GM21526 (cell line): ENCODE data around the gene GPX2.

Experiments used
- ATAC-seq: cut with Tn5 transposase; IDR thresholded peaks from one replicate; pipeline ENCODE4 v1.9.1; 2021; ENCODE audit warnings: moderate library complexity; ENCODE audit not compliant: unreplicated experiment, low FRiP score

Gene GPX2

DNA sequence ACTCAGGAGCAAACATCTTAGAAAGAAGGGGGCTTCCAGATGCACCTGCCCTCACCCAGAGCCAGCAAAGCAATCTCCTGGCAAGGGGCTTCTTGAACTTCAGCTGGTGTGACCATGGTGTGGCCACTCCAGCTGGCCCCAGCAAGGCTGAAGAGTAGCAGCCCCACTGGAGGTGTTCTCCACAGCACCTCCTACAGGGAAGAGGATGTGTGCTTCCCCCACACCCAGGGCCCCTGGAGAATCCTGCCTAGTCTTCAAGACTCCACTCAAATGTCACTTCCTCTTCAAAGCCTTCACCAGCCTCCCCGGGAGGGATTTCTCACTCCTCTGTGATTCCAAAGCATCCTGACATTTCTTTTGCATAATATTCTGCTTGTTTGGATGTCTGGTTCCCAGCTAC, 21.1 kb upstream of the GPX2 start:
- ATAC-seq = no peak

GRCh38 chr14:64960762-64961276, 18.3 kb upstream of the GPX2 start:
- no peak for ATAC-seq

DNA sequence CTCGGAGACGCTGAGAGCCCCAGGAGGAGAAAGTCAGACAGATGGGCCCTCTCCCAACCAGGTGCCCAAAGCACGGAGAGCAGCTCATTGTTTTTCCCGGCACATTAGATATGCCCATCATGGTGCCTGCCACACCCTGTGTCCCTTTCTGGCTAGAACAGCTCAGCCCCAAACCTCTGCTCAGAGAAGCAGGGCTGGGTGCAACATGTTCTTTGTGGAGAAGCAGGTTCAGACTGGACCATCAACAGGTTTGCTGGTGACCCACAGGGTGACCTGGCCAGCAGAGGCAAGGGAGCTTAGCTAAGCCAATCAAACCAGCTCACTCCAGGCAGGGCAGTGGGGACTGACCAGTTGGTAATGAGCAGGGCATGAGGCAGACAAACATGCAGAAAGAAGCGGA, 16.2 kb upstream of the GPX2 start:
- ATAC-seq = no peak

DNA sequence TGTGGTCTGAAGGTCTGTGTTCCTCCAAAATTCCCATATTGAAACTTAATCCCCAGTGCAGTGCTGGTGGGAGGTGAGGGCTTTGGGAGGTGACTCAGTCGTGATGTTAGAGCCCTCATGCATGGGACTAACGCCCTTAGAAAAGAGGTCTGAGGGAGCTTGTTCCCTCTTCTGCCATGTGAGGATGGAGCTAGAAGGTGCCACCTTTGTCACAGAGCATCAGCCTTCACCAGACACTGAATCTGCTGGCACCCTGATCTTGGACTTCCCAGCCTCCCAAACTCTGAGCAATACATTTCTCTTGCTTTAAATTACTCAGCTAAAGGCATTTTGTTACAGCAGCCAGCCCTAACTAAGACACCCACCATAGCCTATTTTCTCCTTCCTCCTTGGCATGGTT, 15.7 kb upstream of the GPX2 start:
- no peak for ATAC-seq

- ATAC-seq = no peak
These were observed 14.3 kb upstream of the GPX2 start for GRCh38 chr14:64956697-64957406.

DNA sequence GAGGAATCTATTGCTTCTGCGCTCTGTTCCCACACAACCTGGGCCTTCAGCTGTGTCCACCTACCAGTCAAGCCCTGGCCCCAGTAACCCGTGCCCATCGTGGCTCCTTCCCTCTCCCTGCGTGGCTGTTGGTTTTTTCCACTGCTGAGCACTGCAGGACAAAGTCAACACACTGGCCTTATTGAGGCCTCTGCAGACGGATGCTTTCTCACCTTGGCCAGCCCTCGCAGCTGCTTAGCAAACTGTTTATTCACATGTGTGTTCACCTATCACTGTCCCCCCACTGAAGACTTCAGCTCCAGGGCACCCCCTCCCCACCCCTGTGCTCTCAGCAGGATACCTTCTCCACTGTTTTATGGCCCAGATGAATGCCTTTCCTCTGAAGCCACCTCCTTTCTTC, 12.8 kb upstream of the GPX2 start:
- no peak for ATAC-seq

DNA sequence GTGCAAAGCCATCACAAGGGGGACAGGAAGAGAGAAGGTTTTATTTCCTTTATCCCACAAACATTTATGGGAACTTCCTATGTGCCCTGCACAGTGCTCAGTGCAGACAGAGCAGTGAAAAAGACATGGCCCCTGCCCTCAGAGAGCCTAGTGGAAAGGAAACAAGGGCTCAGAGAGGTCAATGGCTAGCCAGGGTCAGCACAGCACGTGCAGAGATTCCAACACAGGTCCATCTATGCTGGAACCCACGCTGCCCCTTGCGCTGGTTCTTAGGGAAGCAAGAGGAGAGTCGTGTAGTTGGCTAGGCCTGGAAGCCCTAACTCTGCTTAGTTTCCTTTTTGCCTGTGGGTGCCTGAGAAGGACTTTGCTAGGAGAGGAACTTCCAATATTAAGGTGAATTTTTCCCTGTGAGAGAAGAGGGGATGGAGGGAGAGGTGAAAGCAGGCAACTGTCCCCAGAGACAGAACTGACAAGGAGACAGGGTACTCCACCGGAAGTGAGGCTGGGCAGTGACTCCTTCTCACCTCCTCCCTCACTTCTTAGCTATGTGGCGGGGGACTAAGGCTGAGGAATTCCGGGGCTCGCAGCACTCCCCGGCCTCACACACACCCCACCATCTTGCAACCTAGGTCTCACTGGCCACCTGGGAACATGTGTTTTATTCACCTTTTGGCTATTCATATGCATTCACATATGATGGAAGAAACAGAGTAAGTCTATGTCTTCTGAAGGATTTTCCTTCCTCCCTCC, 12.1 kb upstream of the GPX2 start:
- no peak for ATAC-seq

GRCh38 chr14:64953661-64954060, 11.1 kb upstream of the GPX2 start:
- no peak for ATAC-seq

GRCh38 chr14:64953310-64953654, 10.7 kb upstream of the GPX2 start:
- ATAC-seq = no peak

GRCh38 chr14:64952598-64953309, 10.2 kb upstream of the GPX2 start:
- ATAC-seq = no peak

GRCh38 chr14:64951724-64952123, 9.2 kb upstream of the GPX2 start:
- ATAC-seq = no peak

- no peak for ATAC-seq
These were observed 8.7 kb upstream of the GPX2 start for GRCh38 chr14:64951291-64951690.

- no peak for ATAC-seq
These were observed 8.3 kb upstream of the GPX2 start for GRCh38 chr14:64950889-64951288.

DNA sequence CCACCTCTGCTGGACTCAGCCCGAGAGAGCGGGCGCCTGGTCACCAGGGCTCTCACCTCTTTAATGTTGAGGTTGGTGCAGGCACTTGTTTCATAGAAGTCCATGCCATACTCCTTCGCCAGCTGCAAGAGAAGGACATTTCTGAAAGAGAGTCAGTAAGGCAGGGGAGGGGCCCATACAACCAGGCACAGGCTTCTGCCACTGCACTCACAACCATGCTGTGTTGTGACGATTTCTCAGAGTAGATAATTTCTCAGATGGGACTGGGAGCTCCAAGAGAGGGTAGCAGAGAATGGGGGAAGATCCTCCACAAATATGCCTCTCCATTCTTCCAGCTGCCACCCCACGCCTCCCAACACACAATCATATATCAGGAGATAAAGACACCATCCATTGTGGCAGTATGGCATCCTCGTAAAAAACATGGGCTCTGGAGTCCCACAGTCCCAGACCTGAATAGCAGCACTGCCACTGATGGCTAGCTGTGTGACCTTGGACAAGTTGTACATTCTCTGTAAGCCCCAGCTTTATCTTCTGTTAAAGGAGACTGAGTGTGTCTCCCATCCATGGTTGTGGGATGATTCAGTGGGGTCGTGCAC, 6.2 kb upstream of the GPX2 start:
- ATAC-seq = no peak

GRCh38 chr14:64947710-64948611, 5.4 kb upstream of the GPX2 start:
- no peak for ATAC-seq

DNA sequence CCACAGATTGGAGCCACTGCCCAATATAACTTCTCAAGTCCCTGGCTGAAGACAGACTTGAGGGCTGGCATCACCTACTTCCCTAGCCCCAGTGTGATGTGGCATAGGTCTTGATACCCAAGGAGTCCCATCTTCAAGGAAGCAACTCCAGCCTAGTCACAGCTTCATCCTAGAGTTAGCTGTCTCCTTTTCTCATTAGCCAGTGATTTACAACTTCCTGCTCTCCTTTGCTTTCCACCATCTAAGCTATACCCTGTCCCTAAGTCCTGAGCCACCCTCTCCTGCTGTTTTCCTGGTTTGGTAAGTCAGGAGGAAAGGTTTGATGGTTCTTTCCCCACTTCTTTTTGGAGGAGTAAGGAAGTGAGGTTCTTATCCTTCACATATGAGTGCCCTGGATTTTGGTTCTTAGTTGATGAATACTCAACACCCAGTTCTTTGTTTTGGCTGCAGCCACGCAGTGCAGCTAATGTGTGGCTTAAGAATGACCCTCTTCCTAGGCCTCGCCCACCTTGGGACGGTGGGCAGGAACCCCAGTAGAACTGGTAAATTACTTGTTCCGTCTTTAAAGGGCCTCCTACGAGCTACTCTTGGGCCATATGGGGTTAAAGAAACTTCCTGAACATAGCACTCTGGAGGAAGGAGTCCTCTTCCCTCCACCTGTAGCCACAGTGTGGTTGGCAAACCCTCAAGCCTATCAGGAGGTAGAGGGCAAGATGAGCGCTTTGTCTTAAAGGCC, 3.9 kb upstream of the GPX2 start:
- no peak for ATAC-seq

GRCh38 chr14:64945431-64946178, 3.1 kb upstream of the GPX2 start:
- no peak for ATAC-seq

- ATAC-seq = no peak
These were observed 2.3 kb upstream of the GPX2 start for GRCh38 chr14:64944861-64945260.

- ATAC-seq = no peak
These were observed 1.5 kb upstream of the GPX2 start for GRCh38 chr14:64944041-64944440.
